Islet precursor cell (in vitro differentiated cells): ENCODE measurements around the gene NKIRAS2.

Source experiments
- DNase-seq: peaks from one replicate; pipeline ENCODE4 v3.0.0-alpha.2; 2018

The NKIRAS2 gene

GRCh38 chr17:42059815-42060214 is 39.9 kb downstream of the NKIRAS2 start:
- no peak for DNase-seq

DNA sequence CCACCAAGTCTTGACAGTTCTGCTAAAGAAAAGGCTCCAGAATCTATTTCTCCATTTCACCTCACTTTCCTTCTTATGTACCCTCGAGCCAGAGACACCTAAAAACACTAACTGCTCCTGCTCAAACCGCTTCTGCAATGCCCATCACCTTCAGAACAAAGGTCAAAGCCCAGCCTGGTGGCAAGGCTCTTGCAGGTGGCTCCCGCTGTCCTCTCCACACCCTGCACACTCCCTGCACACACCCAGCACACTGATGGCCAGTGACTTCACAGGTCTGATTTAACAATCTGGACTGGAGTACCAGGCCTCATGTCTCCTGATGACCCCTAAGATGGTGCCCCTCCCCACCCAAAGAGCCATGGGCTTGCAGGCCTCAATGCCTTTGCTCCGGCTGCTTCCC is 40.3 kb downstream of the NKIRAS2 start:
- no peak for DNase-seq

DNA sequence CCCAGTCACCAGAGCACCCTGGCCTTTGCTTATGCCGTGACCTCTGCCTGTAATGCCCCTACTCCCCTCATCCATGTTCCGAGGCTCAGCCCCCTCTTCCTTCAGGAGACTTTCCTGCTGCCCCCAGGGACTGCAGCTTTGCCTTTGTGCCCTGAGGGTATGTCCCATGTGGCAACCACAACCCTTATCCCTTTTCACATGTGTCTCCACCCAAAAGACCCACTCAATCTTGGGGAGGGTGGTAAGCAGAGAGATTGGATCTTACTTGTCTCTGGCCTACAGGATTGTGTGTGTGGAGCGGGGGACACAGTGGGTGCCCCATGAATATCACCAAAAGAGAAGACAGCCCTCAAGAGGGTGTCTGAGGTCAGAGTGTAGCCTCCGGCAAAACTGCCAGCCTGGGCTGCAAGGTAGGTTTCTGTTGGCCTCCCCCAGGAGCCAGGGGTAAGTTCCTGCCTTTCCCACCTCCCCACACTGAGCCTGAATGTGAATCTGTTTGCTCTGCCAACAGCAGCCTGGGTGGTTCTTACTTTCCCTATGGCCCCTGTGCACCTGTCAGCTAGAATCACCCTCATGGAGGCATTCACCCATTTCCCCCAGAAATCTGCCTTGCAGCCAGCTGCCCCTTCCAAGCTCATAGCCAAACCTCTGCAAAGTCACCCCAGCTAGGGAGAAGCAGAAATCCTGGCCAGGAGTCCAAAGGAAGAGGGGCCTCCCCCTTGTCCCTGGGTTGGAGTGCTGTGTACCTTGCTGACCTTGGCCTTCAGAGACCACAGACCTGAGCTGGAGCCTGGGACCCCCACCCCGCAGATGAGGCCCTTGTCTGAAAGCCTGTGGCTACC is 42.0 kb downstream of the NKIRAS2 start:
- DNase-seq: no peak

DNA sequence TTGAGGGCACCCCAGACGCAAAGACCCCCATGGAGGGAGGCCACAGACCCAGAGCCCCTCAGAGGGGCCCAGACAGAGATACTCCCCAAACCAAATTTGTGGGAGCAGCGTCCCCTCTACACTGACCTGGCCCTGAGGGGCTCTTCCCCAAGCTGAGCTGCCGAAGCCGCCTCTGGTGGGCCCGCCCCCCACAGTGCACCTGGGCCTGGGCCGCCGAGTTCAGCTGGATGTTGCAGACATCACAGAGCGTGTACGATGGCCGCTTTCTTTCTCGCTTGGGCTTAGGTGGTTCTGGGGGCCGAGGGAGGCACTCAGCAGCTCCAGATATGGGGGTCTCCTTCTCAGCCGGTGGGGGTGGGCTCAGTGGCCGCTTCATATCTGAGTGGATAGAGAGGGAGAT is 42.8 kb downstream of the NKIRAS2 start:
- DNase-seq: no peak

- no peak for DNase-seq
Observed at GRCh38 chr17:42065201-42065600, 45.3 kb downstream of the NKIRAS2 start.

- peak; percentile 86 for DNase-seq
Observed at GRCh38 chr17:42067371-42068091, 47.6 kb downstream of the NKIRAS2 start.

GRCh38 chr17:42068979-42069378 is 49.1 kb downstream of the NKIRAS2 start:
- peak; percentile 70 for DNase-seq

- DNase-seq: no peak
Observed at GRCh38 chr17:42071810-42072209, 51.9 kb downstream of the NKIRAS2 start.

- DNase-seq: peak; percentile 81
Observed at GRCh38 chr17:42072323-42073187, 52.7 kb downstream of the NKIRAS2 start.
